Nephron (organoid): ENCODE results near the gene MIX23.

ENCODE experiments used
- H3K27ac Mint-ChIP-seq, 3 experiments: 2 replicates each; pipeline ENCODE4 v1.8.0; 2020; ENCODE audit warnings: mixed read lengths in 3 of 3, mild to moderate bottlenecking in 2 of 3, moderate library complexity in 1 of 3
- H3K27me3 Mint-ChIP-seq: 2 replicates; pipeline ENCODE4 v1.8.0; 2021; ENCODE audit warnings: low read depth, mild to moderate bottlenecking, moderate library complexity, mixed read lengths
- H3K36me3 Mint-ChIP-seq: 2 replicates; pipeline ENCODE4 v1.8.0; 2020; ENCODE audit warnings: low read depth, mixed read lengths
- H3K4me1 Mint-ChIP-seq: 2 replicates; pipeline ENCODE4 v1.8.0; 2020; ENCODE audit warnings: mixed read lengths
- H3K4me3 Mint-ChIP-seq, 3 experiments: 2 replicates each; pipeline ENCODE4 v1.8.0; 2020; ENCODE audit warnings: mild to moderate bottlenecking in 3 of 3, mixed read lengths in 3 of 3, moderate library complexity in 2 of 3
- H3K9me3 Mint-ChIP-seq: 2 replicates; pipeline ENCODE4 v1.8.0; 2020; ENCODE audit warnings: mixed read lengths
- TF ChIP-seq, protein P1 (sequence below), 3 experiments: fragments of 200-600 bp; sonication (generic); IDR thresholded peaks; one replicate each; pipeline ENCODE4 v1.5.0; 2021; ENCODE audit warnings: antibody characterized with exemption in 3 of 3; ENCODE audit not compliant: unreplicated experiment in 3 of 3

The MIX23 gene

DNA sequence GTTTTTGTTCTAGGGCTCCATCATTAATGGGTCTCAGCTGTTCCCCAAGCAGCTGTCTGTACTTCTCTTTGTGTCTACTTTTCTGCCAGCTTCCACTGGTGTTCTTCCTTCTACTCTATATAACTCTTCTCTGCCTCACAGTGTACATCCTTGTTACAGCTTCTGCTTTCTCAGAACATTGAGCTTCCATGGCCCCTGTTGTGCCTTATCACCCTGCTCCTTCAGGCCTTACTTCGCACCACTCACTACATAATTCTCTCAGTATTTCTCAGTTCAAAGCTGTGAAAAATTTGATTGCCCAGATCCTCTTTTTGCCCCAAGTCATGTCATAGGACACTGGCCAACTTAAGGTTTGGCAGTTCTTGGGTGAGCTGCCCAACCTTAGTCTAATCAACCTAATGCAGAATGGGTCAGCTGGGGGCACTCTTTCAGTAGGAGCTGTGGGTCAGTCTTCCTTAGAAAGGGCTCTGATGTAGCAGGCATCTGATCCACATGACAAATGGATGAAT is 29.1 kb downstream of the MIX23 start:
- H3K27me3 Mint-ChIP-seq = no peaks in the 10 kb centered on the region
- no peaks in the 10 kb centered on the region for H3K36me3 Mint-ChIP-seq
- no peak overlapping the region for H3K4me3 Mint-ChIP-seq
- no peak overlapping the region for H3K27ac Mint-ChIP-seq
- no peaks in the 10 kb centered on the region for H3K9me3 Mint-ChIP-seq
- no peaks in the 10 kb centered on the region for H3K4me1 Mint-ChIP-seq
- TF ChIP-seq, protein P1, sequence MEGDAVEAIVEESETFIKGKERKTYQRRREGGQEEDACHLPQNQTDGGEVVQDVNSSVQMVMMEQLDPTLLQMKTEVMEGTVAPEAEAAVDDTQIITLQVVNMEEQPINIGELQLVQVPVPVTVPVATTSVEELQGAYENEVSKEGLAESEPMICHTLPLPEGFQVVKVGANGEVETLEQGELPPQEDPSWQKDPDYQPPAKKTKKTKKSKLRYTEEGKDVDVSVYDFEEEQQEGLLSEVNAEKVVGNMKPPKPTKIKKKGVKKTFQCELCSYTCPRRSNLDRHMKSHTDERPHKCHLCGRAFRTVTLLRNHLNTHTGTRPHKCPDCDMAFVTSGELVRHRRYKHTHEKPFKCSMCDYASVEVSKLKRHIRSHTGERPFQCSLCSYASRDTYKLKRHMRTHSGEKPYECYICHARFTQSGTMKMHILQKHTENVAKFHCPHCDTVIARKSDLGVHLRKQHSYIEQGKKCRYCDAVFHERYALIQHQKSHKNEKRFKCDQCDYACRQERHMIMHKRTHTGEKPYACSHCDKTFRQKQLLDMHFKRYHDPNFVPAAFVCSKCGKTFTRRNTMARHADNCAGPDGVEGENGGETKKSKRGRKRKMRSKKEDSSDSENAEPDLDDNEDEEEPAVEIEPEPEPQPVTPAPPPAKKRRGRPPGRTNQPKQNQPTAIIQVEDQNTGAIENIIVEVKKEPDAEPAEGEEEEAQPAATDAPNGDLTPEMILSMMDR (IDR thresholded peaks at IDR 0.05; ENCODE audit: unreplicated experiment in 3 of 3) = no peak

- H3K4me1 Mint-ChIP-seq = no peaks in the 10 kb centered on the region
- TF ChIP-seq, protein P1 (IDR thresholded peaks at IDR 0.05; ENCODE audit: unreplicated experiment in 3 of 3) = no peak
- H3K36me3 Mint-ChIP-seq = no peaks in the 10 kb centered on the region
- H3K4me3 Mint-ChIP-seq = no peak overlapping the region
- H3K27ac Mint-ChIP-seq = no peak overlapping the region
- H3K27me3 Mint-ChIP-seq = no peaks in the 10 kb centered on the region
- H3K9me3 Mint-ChIP-seq = no peaks in the 10 kb centered on the region
Observed at GRCh38 chr3:122353215-122353614, 29.8 kb downstream of the MIX23 start.

DNA sequence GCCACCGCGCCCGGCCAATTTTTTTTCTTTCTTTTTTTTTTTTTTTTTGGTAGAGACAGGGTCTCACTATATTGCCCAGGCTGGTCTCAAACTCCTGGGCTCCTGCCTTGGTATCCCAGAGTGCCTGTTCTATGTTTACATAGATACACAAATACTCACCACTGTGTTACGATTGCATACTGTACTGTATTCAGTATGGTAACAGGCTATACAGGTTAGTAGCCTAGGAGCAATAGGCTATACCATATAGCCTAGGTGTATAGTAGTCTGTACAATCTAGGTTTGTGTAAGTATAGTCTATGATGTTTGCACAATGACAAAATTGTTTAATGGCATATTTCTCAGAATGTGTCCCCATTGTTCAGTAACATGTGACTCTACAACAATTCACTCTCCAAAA is 31.4 kb downstream of the MIX23 start:
- TF ChIP-seq, protein P1 (IDR thresholded peaks at IDR 0.05; ENCODE audit: unreplicated experiment in 3 of 3) = no peak
- Mint-ChIP-seq H3K4me3 (no peak overlapping the region), H3K27ac (no peak overlapping the region), H3K9me3 (peaks cover 5% of the 10 kb centered on the region), H3K27me3 (no peaks in the 10 kb centered on the region), H3K4me1 (no peaks in the 10 kb centered on the region), H3K36me3 (no peaks in the 10 kb centered on the region)

DNA sequence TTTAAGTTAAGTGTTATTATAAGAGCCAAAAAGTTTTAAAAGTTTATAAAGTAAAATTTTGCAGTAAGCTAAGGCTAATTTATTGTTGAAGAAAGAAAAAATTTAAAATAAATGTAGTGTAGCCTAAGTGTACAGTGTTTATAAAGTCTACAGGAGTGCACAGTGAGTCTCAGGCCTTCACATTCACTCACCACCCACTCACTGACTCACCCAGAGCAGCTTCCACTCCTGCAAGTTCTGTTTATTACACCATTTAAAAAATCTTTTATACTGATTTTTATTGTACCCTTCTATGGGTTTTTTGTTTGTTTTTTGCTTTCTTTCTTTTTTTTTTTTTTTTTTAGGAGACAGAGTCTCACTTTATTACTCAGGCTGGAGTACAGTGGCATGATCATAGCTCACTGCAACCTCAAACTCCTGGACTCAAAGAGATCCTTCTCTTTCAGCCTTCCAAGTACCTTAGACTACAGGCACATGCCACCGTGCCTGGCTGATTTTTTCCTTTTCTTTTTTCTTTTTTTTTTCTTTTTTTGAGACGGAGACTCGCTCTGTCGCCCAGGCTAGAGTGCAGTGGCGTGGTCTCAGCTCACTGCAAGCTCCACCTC is 32.1 kb downstream of the MIX23 start:
- H3K4me1 Mint-ChIP-seq = no peaks in the 10 kb centered on the region
- H3K9me3 Mint-ChIP-seq = peaks cover 5% of the 10 kb centered on the region
- TF ChIP-seq, protein P1 (IDR thresholded peaks at IDR 0.05; ENCODE audit: unreplicated experiment in 3 of 3) = no peak
- no peaks in the 10 kb centered on the region for H3K27me3 Mint-ChIP-seq
- H3K4me3 Mint-ChIP-seq = no peak overlapping the region
- no peak overlapping the region for H3K27ac Mint-ChIP-seq
- no peaks in the 10 kb centered on the region for H3K36me3 Mint-ChIP-seq

DNA sequence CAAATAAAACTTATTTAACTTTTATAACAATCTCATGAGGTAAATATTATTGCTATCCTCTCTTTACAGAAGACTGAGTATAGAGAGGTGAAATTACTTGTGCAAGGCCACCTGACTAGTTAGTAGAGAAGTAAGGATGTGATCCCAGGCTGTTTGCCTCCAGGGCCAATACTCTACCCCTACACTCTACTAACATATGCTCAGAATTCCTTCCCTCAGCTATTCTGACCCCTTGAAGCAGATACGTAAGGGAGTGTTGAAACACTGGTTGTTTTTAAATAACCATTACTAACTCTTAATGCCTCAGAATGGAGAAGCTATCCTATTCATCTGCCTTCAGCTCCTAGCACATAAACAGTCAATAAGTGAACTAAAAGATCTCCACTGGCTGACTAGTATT is 33.9 kb downstream of the MIX23 start:
- Mint-ChIP-seq H3K4me1 (no peaks in the 10 kb centered on the region), H3K27ac (no peak overlapping the region), H3K27me3 (no peaks in the 10 kb centered on the region), H3K4me3 (no peak overlapping the region), H3K9me3 (peaks cover 5% of the 10 kb centered on the region), H3K36me3 (no peaks in the 10 kb centered on the region)
- TF ChIP-seq, protein P1 (IDR thresholded peaks at IDR 0.05; ENCODE audit: unreplicated experiment in 3 of 3) = no peak

DNA sequence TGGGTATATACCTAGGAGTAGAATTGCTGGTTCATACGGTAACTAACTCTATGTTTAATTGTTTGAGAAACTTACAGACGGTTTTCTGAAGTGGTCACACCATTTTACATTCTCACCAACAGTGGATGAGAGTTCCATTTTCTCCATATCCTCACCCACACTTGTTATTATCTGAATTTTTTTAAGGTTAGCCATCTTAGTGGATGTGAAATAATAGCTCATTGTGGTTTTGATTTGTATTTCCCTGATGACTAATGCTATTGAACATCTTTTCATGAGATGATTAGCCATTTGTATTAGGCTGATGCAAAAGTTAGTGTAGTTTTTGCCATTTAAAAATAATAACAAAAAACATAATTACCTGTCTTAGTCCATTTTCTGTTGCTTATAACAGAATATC is 39.4 kb downstream of the MIX23 start:
- TF ChIP-seq, protein P1 (IDR thresholded peaks at IDR 0.05; ENCODE audit: unreplicated experiment in 3 of 3) = no peak
- H3K4me3 Mint-ChIP-seq = no peak overlapping the region
- no peaks in the 10 kb centered on the region for H3K36me3 Mint-ChIP-seq
- H3K9me3 Mint-ChIP-seq = peaks cover 9% of the 10 kb centered on the region
- no peak overlapping the region for H3K27ac Mint-ChIP-seq
- no peaks in the 10 kb centered on the region for H3K4me1 Mint-ChIP-seq
- no peaks in the 10 kb centered on the region for H3K27me3 Mint-ChIP-seq
